Ramos (cell line): ENCODE data around the gene IL1RAPL1.

ENCODE experiments used
- in situ Hi-C: fragments of 300-500 bp; cut with MboI; formaldehyde crosslinking; loops from one replicate; pipeline ENCODE4 v1.14.3; 2022; ENCODE audit warnings: low sequenced_read_pairs; ENCODE audit not compliant: unreplicated experiment

Gene IL1RAPL1

DNA sequence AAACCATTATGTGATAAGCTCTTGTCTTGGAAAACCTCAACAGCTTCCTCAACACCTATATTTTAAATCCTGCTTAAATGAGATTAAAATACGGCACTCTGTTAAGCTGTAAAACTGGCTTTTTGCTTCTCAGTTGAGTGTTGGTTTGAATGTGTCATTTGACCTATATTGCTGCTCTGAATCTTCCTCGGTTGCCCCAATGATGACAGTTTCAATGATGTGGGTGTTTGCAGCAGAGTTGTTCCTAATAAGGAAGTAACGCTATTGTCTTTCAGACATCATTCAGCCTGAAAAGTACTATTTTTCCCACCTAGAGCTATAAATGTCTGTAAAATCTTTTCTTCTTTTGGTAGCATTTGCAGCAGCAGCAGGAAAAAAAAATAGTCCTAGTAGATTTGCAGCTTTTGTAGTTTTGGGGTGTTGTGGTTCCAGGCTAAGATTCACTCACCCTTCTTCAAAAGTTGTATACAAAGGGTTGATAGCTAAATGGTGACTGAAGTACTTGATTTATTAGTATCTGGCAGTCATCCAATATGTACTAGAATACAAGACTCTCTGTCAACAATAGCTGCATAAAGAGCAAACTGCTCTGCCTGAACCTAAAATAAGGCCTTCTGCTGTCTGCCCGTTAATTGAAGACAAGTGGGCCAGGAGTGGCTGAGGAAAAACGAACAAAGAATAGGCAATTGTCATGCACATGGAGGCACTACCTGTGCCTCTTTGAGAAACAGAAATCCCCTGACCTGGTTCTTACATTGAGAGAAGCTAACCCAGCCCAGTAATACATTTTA lies 333.1 kb downstream of the IL1RAPL1 start:
- in situ Hi-C loops, result no loop called here

DNA sequence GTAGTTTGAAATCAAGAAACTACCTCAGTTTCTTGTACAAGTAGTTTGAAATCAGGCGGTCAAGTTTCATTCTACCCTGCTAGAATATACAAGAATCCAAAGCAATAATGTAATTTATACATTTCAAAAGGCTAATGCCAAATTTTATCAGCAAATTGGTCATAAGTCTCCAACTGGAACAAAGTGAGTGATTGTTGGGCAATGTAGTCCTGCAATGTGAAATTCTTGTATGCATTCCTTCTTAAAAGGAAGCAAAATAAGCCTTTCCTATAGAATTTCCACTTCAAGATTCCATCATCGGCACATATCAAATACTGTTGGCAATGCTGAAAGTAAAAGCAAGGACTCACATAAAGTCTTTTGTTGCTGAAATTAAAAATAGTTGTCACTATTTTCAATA lies 334.9 kb downstream of the IL1RAPL1 start:
- in situ Hi-C loops, result no loop called here

DNA sequence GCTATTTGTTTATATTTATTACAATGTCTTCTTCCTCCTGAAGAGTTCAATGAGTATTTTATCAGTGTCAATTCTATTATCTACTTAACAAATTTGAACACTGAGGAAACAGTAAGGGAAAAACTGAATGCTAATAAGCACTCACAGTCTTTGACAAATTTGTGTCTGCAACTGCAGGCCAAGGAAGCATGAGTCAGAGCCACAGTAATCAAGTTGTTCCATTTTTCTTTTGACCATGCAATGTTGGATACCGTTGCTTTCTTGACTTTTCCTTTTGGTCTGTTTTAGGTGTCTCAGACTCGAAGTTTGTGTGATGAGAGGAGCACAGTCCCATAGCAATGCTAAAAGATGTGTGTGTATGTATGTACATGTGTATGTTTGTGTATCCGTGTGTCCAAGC lies 359.6 kb downstream of the IL1RAPL1 start:
- in situ Hi-C loops, result no loop called here

DNA sequence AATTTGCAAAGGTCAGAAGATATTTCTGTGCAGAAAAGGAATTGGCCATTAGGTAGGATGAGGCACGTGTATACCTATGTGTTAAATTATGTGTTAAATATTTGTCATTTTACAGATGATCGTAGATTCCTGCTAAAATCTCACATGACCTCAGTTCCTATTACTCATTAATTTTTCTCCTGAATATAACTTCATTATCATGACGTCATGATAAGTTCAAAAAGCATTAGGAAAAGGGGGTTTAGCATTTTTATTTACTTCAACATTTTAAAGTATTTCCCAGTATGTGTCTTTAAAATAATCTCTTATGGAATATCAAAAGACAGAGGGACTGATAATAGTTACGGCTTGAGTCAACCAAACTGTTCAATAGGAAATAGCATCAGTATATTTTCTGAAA lies 372.8 kb downstream of the IL1RAPL1 start:
- in situ Hi-C loops, result no loop called here

DNA sequence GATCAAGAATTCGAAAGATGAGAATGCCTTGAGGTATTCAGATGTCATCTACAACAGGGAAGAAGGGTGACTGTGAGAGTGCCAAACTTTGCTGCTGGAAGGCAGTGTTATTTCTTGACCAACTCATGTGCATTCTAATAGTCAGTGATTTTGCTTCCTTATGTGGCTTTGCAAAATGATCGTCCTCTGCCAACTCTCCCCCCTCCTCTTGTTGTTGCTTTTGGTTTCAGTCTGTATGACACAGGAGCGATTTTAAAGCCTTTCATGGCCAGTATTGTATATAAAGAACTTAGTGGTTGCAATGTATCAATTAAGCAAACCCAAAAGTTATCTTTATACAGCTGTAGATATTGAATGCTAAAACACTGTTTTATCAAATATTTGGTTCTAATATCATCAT lies 379.1 kb downstream of the IL1RAPL1 start:
- in situ Hi-C loops, result no loop called here

DNA sequence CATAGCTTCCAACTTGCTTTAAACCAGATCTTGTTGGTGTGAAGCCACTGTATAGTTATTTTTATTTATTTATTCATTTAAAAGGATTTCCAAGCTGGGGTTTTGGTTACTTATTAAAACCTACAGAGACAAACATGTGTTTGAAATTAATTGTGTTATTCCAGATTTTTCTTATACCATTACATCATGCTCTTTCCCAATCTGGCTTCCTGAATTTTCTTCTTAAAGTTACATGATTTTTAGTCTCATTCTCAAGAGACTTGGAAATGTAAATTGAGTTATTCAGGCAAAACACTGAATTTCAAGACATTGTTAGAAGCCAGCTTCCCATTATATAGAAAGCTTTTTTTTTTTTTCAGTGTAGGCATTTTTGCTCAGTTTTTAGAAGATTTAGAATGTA lies 381.9 kb downstream of the IL1RAPL1 start:
- in situ Hi-C loops, result no loop called here

DNA sequence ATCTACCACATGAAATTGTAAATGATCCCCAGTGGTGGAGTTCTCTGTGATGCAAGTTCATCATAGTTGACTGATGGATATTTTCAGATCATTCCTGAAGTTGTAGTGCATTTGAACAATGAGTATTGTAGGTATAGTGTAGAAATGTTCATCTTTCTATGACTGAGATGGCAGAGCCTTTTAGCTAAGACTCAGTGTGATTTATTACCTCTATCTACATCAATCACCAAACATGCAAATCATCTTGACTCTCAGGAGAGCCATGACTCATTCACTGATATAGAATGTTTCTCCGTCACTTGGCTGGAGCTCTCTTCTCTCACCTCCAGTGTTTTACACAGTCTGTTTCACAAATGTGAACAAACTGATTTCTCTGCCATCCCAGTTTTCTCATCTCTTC lies 392.6 kb downstream of the IL1RAPL1 start:
- in situ Hi-C loops, result no loop called here

DNA sequence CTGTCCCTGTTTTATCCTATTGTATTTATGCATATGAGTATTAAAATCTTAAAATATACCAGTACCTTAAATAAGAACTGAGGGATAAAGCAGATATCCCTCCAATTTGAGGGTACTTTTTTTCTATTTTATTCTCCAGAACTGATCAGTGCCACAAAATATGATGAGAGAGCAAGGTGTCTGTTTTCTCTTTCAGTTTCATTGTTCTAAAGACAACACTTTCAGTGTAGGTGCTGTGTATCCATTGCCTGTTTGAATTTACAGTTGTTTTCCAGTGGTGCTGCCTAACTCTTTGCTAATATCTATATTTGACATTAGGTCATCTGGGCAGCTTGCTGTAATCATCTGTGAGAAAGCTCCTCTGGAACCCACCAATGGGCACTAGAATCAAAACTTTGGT lies 394.7 kb downstream of the IL1RAPL1 start:
- in situ Hi-C loops, result no loop called here

DNA sequence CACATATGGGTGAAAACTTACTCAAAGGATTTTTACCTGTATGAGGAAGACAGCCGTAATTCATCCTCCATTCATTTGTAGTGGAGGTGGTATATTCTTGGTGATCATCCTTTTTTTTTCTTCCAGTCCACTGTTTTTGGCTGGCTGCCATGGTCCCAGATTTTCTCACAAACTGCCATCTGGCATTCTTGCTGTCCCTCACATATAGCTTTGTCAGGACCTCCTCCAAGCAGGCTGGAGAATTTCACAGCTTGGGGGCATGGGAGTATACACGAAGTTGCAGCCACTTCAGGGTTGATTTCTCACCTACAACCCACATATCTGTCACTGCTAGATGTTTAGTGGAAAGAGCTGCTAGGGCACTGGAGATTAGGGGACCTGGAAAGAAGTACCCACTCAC lies 401.0 kb downstream of the IL1RAPL1 start:
- in situ Hi-C loops, result no loop called here

DNA sequence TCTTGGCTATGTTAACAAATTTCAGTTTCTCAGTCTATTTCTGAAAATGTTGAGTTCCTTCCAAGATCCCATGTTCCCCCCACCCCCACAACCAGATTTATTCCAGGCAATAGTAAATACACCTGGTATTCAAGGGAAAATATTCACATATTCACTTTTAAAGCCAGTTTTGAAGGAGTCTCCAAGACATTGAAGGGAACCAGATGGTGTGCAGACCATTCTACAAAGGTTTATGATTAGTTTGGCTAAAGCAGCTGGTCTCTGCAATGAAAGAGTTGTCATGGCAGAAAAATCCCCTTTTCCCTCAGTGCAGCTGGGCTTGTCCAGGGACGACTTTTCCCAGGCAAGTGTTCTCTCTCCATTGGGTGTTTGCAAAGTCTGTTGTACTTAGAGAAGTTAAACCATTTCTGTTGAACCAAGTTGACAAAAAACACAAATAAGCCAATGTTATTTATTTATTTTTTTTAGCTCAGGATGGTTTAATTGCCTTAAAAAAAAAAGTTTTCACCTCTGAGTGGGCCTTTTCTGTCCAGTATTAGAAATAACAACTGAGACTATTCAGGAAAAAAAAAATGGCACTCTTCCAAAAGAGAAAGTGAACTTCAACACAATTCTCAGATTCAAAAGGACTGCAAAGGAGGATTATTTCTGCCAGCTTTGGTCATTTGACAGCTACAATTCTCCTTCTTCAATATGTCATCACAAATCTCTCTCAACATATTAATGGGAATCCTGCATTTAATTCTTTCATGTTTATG lies 410.6 kb downstream of the IL1RAPL1 start:
- in situ Hi-C loops, result no loop called here

DNA sequence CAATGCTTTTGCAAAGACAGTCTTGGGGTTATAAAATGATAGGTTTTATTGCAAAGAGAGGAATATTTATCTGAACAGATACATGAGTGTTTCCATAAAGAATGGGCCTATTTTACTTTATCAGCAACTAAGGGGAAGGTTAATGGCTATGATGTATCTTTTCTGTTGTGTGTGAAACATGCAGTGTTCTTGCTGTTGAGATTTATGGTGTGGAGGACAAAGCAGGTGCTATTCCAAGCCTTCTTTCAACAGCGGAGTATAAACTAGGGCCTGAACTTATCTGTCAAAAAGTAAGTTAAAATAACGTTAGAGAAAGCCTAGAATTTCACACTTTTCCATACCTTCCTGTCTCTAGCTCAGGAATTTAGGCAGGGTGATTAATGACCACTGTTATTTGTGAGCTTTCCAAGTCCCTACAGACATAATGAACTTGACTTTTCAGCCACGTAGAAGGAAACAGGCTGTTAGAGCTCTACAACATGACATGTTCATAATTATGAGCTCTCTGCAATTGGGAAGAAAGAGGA lies 411.4 kb downstream of the IL1RAPL1 start:
- in situ Hi-C loops, result no loop called here

DNA sequence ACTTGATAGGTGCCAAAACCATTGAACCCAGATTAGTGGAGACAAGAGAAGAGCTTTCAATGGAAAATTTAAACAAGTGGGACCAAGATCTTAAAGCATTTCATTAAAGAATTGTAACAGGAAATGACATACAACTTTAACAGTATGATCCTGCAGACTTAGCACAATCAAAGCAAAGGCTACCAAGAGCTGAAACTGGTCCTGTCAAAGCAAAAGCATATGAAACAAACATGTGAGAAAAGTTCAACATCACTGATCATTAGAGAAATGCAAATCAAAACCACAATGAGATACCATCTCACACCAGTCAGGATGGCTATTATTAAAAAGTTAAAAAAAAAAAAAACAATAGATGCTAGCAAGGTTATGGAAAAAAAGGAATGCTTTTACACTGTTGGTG lies 425.6 kb downstream of the IL1RAPL1 start:
- in situ Hi-C loops, result no loop called here

DNA sequence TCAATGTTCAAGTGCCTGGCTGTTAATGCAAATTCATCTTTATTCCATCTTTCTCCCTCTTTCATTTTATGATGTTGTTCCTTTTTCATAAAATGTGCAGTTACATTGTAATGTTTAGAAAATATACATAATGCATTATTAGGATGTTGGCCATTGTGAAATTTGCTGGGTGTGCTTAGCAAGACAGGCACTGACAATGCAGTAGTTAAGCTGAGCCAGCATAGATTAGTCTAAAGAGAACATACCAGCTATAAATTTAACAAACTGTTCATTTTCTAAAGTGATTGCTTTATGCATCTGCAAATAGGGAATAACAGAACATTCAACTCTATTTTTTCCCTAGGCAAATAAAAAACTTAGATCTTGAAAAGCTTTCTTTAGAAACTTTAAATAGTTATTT lies 436.0 kb downstream of the IL1RAPL1 start:
- in situ Hi-C loops, result no loop called here

DNA sequence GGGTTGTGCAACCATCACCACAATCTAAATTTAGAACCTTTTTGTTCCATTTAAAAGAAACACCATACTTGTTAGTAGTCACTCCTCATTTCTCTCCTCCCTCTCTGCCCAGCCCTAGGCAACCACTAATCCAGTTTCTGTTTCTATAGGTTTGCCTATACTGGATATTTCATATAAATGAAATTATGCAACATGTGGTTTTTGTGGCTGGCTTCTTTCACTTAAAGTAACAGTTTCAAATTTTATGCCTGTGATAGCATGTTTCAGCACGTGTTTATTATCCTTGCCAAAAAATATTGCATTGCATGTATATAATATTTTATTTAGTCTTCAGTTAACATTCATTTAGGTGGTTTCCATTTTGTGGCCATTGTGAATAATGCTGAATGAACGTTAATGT lies 437.6 kb downstream of the IL1RAPL1 start:
- in situ Hi-C loops, result no loop called here

DNA sequence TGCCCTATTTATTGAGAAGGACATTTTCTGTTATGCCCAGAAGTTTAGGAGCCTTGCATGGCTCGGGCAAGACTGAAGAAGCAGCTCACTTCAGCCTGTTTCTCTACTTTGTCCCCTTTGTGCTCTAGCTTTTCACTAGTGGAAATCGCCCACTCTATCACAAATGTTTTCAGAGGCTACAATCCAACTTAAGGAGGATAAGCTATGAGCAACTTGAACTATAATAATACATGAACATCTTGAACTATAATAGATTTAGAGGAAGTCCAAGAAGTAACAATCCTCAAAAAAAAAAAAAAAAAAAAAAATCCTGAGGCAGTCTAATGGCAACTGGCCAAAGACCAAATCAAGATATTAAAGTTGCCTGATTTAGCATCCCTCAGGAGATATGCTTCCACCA lies 452.3 kb downstream of the IL1RAPL1 start:
- in situ Hi-C loops, result no loop called here

DNA sequence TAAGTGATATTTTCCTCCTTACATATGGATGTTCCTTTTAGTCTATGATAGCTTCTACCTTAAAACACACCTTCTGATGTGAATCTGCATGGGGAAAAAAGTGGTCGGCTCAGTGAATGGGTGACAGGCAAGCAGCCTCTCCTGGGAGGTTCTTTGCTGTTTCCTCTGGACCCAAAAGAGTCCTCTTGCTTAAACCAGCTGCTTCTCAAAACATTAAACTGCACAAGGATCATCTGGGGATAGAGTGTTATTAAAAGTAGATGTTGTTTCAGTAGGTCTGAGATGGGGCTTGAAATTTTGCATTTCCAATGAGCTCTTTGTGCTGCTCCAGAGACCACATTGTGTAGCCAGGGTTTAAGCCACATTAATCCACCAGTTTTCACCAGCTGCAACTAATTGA lies 452.9 kb downstream of the IL1RAPL1 start:
- in situ Hi-C loops, result no loop called here

DNA sequence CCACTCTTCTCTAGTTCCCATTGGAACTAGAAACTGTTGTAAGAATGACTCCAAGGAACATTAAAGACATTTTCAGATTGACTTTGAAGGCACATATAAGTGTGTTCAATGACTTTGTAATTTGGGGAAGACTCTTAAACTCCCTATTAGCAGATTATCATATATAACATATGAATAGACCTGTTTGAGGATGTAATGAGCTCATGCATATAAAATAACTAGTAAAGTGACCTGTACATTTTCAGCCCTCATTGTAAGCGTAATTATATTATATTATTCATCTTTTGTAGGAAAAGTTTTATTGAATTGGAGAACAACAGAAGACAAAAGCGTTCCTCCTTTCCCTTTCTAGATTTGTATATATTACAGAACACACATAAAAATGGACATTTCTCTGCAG lies 455.1 kb downstream of the IL1RAPL1 start:
- in situ Hi-C loops, result no loop called here

DNA sequence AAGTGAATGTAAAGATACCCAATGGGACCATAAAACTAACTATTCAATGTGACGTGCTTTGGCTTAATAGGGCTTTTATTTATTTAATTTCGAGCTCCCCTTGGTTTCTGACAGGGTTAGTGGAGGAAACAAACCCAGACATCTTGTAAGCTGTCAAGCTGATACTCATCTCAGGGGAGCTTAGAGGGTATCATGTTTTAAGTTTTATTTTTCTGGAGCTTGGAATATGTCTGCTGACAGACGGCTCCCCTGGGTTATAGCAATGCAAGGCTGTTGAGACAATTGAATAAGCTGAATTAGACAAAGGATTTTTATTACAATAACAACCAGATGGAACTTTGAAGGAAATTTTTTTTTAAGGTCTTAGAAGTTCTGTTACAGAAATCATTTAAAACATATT lies 456.5 kb downstream of the IL1RAPL1 start:
- in situ Hi-C loops, result no loop called here

DNA sequence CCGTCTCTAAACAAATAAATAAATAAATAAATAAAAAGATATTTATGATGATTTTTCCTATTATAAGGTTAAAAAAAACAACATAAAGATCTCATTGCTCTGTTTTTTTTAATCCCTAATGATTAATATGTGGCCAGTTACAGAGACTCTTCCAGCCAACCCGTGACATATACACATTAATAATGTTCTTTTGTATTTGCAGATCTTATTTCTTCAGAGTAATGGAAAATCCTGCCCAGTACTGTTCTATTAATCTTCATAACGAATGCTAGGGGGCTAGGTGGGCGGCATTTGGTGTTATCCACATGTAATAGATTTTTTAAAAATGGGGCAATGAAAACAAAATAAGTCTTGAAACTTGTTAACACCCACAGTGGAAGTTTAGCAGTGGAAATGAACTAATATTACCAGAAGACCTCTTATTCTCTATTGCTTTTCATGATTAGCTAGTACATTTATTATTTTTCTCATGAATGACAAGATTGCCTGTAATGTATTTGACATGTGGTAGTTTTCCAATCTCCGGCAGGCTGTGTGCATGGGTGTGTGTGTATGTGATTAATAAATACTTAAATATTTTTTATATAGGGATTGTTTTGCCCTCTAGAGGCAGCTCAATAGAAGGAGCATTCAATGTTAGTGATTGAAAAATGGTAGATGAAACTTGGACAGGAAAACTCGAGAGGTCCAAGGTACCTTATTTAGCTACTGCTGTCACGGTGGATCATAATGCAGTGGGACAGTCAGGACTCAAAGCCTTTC lies 457.4 kb downstream of the IL1RAPL1 start:
- in situ Hi-C loops, result no loop called here

DNA sequence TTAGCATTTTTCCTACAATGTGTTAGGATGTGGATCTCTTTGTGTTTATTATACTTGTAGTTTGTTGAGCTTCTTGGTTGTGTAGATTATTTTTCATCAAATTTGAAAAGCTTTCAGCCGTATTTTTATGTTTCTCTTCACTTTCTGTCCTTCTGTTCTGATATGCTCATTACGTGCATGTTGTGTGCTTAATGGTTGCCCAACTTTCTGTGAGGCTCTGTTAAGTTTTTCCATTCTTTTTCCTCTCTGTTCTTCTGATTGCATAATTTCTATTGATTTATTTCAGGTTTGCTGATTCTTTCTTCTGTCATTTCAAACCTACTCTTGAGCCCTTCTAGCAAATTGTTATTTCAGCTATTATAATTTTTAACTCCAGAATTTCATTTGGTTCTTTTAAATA lies 478.2 kb downstream of the IL1RAPL1 start:
- in situ Hi-C loops, result no loop called here

DNA sequence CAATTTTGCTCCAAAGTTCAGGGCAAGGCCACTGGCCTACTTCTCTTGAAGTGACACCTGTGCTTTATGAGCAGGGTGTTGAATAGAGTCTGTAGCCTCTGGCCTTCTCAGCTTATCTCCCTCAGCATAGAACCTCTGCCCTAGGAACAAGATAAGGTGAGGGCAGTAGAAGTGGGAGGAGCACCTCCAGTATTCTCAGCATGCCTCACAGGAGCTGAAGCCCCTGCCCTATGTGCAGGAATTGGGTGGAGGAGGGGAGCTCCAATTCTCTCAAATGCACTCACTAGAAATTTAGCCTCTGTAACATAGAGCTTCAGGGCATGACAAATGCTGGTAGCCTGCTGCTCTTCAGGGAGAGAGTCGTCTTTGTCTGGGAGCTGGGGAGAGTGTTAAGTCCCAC lies 479.3 kb downstream of the IL1RAPL1 start:
- in situ Hi-C loops, result no loop called here
